Measurements from ENCODE around the gene TMX2. TPM values are rescaled to one million over a fixed set of nuclear protein-coding genes. Genes with fewer than 3 reads are reported as not detected.

Gene TMX2
- total RNA-seq, 4 donors from 2014 or later = 32.8 to 72.7 (median 34.1) TPM

DNA sequence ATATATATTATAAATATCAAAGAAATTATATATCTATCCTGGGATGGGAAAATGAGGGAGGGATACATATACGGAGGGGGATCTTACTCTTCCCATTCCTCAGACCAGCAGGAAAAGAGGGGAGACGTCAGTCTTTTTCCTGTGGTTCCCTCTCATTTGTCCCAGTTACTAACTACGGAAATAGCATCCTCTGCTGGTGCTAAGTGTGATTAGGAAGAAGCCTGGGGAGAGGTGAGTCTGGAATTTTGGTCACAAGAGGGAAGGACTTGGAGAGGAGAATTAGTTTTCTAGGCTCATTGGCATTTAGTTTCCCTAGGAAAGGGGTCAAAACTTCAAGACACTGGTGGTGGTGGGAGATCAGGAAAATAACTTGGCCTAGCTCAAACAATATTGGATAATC is 12.0 kb upstream of the TMX2 start:
- TF ChIP-seq, protein P1, sequence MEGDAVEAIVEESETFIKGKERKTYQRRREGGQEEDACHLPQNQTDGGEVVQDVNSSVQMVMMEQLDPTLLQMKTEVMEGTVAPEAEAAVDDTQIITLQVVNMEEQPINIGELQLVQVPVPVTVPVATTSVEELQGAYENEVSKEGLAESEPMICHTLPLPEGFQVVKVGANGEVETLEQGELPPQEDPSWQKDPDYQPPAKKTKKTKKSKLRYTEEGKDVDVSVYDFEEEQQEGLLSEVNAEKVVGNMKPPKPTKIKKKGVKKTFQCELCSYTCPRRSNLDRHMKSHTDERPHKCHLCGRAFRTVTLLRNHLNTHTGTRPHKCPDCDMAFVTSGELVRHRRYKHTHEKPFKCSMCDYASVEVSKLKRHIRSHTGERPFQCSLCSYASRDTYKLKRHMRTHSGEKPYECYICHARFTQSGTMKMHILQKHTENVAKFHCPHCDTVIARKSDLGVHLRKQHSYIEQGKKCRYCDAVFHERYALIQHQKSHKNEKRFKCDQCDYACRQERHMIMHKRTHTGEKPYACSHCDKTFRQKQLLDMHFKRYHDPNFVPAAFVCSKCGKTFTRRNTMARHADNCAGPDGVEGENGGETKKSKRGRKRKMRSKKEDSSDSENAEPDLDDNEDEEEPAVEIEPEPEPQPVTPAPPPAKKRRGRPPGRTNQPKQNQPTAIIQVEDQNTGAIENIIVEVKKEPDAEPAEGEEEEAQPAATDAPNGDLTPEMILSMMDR (IDR thresholded peaks at IDR 0.05; ENCODE audit: low read depth) = no peak

DNA sequence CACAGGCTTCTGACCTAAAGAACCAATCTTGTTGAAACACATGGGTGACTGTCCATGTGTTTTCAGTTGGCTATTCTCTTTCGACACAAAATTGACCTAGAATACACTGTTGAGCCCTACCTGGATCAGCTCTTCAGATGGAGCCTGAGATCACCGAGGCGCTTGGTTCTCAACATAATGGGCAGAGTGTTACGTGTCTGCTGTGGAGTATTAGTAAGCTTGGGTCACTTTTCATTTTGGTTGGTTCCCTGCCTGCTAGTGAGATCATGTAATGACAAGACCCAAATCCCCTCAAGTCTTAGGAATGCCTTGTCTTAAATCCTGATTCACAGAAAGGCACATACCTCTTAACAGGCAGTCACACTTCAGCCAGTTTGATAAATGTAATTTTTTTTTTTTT is 9.1 kb upstream of the TMX2 start:
- TF ChIP-seq, protein P1 (IDR thresholded peaks at IDR 0.05; ENCODE audit: low read depth) = no peak

DNA sequence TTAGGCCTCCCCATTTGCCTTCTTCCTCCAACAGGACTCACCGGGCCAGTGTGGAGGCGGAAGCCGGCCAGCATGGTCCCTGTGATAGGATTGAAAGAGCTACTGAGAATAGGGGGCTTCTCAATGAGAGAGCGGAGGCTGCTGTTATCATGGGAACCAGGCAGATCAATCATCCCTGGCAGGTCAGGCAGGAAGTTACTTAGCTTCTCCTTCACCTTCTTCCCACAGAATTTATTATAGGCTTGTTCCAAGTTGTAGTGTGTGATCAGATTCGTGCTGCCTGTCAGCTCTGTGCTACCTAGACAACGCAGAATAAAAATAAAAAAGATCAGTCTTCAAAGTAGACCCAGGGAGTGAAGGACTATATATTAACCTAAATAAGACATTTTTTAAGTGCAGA is 7.5 kb upstream of the TMX2 start:
- TF ChIP-seq, protein P1 (IDR thresholded peaks at IDR 0.05; ENCODE audit: low read depth) = no peak

GRCh38 chr11:57709802-57710367 is 2.5 kb upstream of the TMX2 start:
- TF ChIP-seq, protein P1 (IDR thresholded peaks at IDR 0.05; ENCODE audit: low read depth) = no peak

- TF ChIP-seq, protein P1 (IDR thresholded peaks at IDR 0.05; ENCODE audit: low read depth) = no peak
Observed at GRCh38 chr11:57711414-57712255, 758 bp upstream of the TMX2 start, which contains the start of gene MED19. Gene MED19 (minus strand): TSS chr11:57712215. CDS start chr11:57712179, 36 bp downstream.

- TF ChIP-seq, protein P1 (IDR thresholded peaks at IDR 0.05; ENCODE audit: low read depth) = no peak
Observed at GRCh38 chr11:57713835-57714234, 1.4 kb downstream of the TMX2 start.

DNA sequence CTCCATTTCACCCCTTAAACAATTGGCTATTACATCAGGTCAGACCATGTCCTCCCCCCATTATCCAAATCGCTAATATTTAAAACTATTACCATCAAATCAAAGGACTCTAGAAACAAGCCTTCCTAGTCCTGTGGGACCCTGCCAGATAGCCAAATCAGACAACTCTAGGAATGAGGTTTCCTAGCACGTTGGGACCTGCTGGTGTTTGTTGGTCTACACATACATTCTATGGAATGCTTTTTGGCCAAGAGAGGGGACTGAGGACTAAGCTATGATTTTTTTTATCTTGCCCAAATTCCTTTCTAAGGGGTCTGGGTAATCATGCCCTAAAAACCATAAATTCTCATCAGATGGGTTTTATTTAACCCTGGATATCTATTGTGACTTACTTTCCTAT is 14.8 kb downstream of the TMX2 start:
- TF ChIP-seq, protein P1 (IDR thresholded peaks at IDR 0.05; ENCODE audit: low read depth) = no peak

All from subcutaneous adipose tissue (tissue), 4 donors.